ENCODE results near the gene NFXL1. TPM values are rescaled to one million over a fixed set of nuclear protein-coding genes. Genes with fewer than 3 reads are reported as not detected.

NFXL1 gene
- total RNA-seq, 4 donors from 2014 or later, result 10.8 to 21.6 (median 16.3) TPM

DNA sequence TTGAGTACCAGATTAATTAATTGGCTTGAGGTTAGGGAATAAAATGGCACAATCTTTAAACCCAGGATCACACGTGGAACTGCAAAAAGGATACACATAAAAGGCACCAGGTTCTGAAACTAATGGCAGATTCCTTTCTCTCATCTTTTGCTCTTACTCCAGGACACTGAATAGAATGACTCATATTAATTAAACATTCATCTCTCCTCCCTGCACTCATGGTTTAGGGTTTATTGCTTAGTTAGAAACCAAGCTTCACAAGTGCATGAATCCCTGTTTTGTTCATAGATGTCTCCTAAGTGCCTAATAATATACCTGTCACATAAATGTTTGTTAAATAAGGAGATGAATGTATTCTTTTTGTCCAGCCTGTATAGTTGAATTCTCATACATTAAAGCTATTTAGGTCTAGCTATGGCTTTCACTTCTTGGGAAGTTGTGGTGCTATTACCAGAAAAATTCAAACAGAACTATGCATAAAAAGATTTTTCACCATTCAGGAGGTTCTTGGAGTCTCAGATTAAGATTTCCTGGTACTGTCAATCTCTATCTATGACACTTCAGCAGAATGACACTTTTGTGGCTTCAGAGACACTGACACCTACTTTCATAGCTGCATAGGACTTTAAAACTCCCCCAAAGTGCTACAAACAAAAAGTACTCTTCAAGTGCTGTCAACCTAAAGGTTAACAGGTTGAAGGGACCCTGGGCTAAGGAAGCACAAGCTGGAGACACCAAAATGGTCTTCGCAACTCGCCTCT lies 83.9 kb downstream of the NFXL1 start:
- H3K27ac ChIP-seq, result no peak overlapping the region
- H3K4me3 ChIP-seq, result no peak overlapping the region
- no peaks in the 10 kb centered on the region for H3K9me3 ChIP-seq
- H3K36me3 ChIP-seq, result no peaks in the 10 kb centered on the region
- no peaks in the 10 kb centered on the region for H3K27me3 ChIP-seq
- TF ChIP-seq EP300 (IDR thresholded peaks at IDR 0.05) (no peak), POLR2A (IDR thresholded peaks at IDR 0.05) (no peak), POLR2AphosphoS5 (IDR thresholded peaks at IDR 0.05) (no peak)
- TF ChIP-seq, protein P1, sequence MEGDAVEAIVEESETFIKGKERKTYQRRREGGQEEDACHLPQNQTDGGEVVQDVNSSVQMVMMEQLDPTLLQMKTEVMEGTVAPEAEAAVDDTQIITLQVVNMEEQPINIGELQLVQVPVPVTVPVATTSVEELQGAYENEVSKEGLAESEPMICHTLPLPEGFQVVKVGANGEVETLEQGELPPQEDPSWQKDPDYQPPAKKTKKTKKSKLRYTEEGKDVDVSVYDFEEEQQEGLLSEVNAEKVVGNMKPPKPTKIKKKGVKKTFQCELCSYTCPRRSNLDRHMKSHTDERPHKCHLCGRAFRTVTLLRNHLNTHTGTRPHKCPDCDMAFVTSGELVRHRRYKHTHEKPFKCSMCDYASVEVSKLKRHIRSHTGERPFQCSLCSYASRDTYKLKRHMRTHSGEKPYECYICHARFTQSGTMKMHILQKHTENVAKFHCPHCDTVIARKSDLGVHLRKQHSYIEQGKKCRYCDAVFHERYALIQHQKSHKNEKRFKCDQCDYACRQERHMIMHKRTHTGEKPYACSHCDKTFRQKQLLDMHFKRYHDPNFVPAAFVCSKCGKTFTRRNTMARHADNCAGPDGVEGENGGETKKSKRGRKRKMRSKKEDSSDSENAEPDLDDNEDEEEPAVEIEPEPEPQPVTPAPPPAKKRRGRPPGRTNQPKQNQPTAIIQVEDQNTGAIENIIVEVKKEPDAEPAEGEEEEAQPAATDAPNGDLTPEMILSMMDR (IDR thresholded peaks at IDR 0.05), result no peak
- DNase-seq (ENCODE audit: low spot score in 2 of 2), result no peak
- H3K4me1 ChIP-seq, result peaks cover 9% of the 10 kb centered on the region
- 79% methylated on average over 3 of the region's 3 CpGs for WGBS

DNA sequence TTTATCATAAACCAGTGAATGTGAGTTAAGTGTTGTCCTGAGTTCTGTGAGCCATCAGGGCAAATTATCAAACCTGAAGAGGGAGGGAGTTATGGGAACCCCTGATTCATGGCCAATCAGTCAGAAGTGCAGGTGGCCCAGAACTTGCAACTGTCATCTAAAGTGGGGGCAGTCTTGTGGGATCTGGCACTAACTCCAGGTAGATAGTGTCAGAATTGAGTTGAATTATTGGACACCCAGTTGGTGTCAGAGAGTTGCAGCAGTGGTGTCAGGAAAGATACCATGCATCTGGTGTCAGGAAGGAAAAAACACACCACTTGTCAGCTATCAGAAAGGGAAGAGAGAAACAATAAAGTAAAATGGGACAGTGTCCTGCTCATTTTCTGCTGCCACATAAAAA lies 84.9 kb downstream of the NFXL1 start:
- Histone ChIP-seq H3K27me3 (no peaks in the 10 kb centered on the region), H3K27ac (no peak overlapping the region), H3K9me3 (no peaks in the 10 kb centered on the region), H3K4me1 (peaks cover 8% of the 10 kb centered on the region), H3K36me3 (no peaks in the 10 kb centered on the region), H3K4me3 (no peak overlapping the region)
- no peak for DNase-seq (ENCODE audit: low spot score in 2 of 2)
- TF ChIP-seq EP300 (IDR thresholded peaks at IDR 0.05), result no peak
- no peak for TF ChIP-seq POLR2A (IDR thresholded peaks at IDR 0.05)
- TF ChIP-seq, protein P1 (IDR thresholded peaks at IDR 0.05), result no peak
- TF ChIP-seq POLR2AphosphoS5 (IDR thresholded peaks at IDR 0.05), result no peak

DNA sequence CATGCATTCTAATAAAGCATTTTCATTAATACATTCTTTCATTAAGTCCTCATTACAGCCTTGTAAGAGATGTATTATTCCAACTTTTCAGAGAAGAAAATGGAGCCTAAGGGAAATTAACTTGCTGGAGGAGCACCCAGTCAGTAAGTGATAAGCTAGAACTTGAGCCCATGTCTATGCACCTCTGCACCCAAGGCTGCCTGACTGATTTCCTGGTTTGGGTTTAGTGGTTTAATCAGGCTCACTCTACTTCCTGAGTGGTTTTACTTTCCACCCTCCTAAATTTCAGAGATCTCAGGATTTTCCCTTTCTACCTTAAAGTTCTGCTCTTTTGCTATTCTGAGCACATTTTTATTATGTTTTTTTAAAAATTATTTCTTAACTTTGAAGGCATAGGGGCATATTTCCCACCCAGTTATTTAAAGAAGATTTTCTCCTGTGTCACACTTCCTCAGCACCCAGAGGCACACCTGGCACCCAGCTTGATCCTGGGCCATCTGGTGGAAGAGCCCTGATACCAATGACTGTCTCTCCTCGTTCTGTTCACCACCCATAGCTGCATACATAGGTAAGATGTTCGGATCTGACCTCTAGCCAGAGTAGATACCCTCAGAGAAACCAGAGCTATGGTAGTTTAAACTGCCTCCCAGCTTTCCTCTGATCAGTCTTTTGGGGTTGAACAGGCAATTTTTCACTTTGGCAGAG lies 86.9 kb downstream of the NFXL1 start:
- 70% methylated on average over 2 of the region's 2 CpGs for WGBS

DNA sequence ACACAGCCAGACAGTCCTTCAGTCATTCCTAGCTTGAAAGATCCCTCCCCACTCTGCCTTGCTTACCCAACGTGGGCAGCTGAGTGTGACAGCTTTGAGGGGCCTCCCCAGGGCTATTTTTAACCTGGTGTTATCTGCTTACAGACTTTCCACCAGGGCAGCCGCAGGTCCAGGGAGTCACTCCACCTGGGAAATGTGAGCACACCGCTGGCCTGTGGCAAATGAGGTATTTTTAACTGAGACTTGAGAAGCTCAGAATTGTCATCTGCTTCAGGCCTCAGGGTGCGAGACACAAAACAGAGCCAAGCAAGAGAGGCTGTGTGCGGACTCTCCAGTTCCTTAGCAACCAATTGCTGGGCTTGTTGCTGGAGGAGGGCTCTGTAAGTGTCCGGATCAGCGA lies 89.5 kb downstream of the NFXL1 start:
- H3K9me3 ChIP-seq, result no peaks in the 10 kb centered on the region
- H3K36me3 ChIP-seq, result no peaks in the 10 kb centered on the region
- WGBS, result 67% methylated on average over 7 of the region's 7 CpGs
- H3K4me3 ChIP-seq, result no peak overlapping the region
- TF ChIP-seq POLR2AphosphoS5 (IDR thresholded peaks at IDR 0.05) (no peak), POLR2A (IDR thresholded peaks at IDR 0.05) (no peak), EP300 (IDR thresholded peaks at IDR 0.05) (no peak)
- TF ChIP-seq, protein P1 (IDR thresholded peaks at IDR 0.05), result no peak
- no peaks in the 10 kb centered on the region for H3K4me1 ChIP-seq
- DNase-seq (ENCODE audit: low spot score in 2 of 2), result no peak
- H3K27me3 ChIP-seq, result no peaks in the 10 kb centered on the region
- no peak overlapping the region for H3K27ac ChIP-seq

More for the DNA sequence above, 86.9 kb downstream of the NFXL1 start:
- H3K36me3 ChIP-seq, result no peaks in the 10 kb centered on the region
- no peak overlapping the region for H3K27ac ChIP-seq
- no peaks in the 10 kb centered on the region for H3K9me3 ChIP-seq
- DNase-seq (ENCODE audit: low spot score in 2 of 2), result no peak
- no peaks in the 10 kb centered on the region for H3K27me3 ChIP-seq
- H3K4me1 ChIP-seq, result peaks cover 8% of the 10 kb centered on the region
- TF ChIP-seq POLR2A (IDR thresholded peaks at IDR 0.05), result no peak
- TF ChIP-seq, protein P1 (IDR thresholded peaks at IDR 0.05), result no peak
- no peak overlapping the region for H3K4me3 ChIP-seq

DNA sequence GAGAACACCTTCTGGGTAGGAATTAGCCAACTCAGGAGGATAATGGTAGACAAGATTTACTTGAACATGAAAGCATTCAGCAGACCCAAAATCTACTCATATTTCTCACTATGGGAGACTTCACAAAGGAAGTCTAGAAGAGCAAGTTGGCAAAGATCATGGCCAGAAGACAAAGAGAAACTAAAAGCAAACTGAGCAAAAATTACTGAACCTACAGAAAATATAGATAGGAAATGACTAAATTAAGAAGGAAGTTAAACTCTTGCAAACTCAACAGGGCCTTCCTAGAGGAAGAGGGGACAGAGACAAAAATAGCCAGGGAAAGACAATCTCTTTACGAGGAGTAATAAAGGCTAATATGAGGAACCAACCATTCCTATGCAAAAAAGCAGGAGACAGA lies 95.2 kb downstream of the NFXL1 start:
- Histone ChIP-seq H3K9me3 (no peaks in the 10 kb centered on the region), H3K4me3 (no peak overlapping the region), H3K27me3 (no peaks in the 10 kb centered on the region), H3K27ac (no peak overlapping the region), H3K36me3 (no peaks in the 10 kb centered on the region), H3K4me1 (no peaks in the 10 kb centered on the region)
- WGBS, result 73% methylated on average over 1 of the region's 1 CpG
- TF ChIP-seq POLR2AphosphoS5 (IDR thresholded peaks at IDR 0.05), result no peak
- no peak for TF ChIP-seq POLR2A (IDR thresholded peaks at IDR 0.05)
- TF ChIP-seq, protein P1 (IDR thresholded peaks at IDR 0.05), result no peak
- no peak for TF ChIP-seq EP300 (IDR thresholded peaks at IDR 0.05)
- no peak for DNase-seq (ENCODE audit: low spot score in 2 of 2)
